ENCODE data around the gene GDF10.

DNA sequence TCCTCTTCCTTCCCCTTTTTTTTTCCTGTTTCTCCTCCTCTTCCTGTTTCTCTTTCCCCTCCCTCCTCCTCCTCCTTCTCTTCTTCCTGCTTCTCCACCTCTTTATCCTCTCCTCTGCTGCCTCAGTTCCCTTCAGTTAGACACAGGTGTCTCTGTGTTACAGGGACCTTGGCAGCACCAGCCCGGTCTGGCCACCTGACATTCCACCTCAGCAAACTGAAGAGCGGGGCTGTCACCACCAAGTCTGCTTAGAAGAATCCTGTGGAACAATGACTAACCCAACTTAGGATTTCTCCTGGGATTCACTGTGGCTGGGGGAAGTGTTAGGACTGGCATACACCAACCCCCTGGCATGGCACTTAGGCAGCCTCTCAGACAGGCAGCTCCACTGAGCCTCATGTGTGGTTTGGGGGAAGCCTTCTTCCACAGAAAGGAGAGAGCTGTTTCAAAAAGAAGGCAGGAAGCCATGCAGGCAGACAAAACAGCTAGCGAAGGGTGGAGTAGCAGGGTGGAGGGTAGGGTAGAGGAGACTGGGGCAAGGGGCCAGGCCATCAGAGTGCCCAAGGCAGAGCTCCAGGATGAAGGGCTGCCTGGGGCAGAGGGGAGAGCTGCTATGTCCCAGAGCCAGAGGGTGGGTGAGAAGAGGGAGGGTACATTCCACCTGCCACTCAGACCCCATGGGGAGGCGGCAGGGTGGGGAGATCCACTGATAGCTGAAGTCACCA is 13.2 kb upstream of the GDF10 start:
- TF ChIP-seq, protein P1, sequence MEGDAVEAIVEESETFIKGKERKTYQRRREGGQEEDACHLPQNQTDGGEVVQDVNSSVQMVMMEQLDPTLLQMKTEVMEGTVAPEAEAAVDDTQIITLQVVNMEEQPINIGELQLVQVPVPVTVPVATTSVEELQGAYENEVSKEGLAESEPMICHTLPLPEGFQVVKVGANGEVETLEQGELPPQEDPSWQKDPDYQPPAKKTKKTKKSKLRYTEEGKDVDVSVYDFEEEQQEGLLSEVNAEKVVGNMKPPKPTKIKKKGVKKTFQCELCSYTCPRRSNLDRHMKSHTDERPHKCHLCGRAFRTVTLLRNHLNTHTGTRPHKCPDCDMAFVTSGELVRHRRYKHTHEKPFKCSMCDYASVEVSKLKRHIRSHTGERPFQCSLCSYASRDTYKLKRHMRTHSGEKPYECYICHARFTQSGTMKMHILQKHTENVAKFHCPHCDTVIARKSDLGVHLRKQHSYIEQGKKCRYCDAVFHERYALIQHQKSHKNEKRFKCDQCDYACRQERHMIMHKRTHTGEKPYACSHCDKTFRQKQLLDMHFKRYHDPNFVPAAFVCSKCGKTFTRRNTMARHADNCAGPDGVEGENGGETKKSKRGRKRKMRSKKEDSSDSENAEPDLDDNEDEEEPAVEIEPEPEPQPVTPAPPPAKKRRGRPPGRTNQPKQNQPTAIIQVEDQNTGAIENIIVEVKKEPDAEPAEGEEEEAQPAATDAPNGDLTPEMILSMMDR (IDR thresholded peaks at IDR 0.05) = no peak
- TF ChIP-seq EZH2 (IDR thresholded peaks at IDR 0.05; ENCODE audit: borderline replicate concordance, insufficient read depth, low read depth, low read length, poor library complexity, severe bottlenecking) = no peak
